ENCODE measurements around the gene ATP11C.

The ATP11C gene

DNA sequence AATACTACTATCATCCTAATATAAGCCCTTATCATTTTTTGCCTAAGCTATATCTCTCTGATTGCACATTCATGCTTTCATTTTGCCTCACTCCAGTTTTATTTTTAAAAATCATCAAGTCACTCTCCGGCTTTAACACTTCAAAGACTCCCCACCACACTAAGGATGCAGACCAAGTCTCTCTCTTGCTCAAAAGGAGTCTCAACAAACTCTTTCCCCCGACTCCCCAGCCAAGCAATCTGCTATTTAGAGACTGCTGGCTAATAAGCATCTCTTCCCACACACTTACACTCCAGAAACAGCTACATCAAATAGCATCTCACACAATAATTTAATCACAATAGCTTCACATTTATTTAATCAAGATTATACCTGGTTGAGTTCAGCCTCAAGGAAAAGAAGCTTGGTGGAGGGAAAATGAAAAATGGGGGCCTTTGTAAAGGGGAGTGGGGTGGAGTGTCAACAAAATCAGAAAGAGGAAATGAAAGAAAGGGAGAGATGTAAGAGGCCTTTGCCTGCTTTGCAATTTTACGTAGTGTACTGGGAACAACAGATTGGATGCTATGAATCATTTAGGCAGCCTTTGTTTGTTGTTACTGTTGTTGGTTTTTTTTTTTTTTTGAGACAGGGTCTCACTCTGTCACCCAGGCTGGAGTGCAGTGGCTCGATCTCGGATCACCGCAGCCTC lies 120.8 kb downstream of the ATP11C start:
- H3K27me3 ChIP-seq (ENCODE audit: control insufficient read depth, insufficient read depth, low read length), result no peaks in the 10 kb centered on the region; the same call in 1 of the 2 replicates
- H3K27ac ChIP-seq (ENCODE audit: low read depth, low read length), result no peak overlapping the region
- H3K9ac ChIP-seq (ENCODE audit: low read length), result no peak overlapping the region
- H3K36me3 ChIP-seq (ENCODE audit: control insufficient read depth, insufficient read depth, low read length), result peaks cover 34% of the 10 kb centered on the region
- no peak overlapping the region for H3K4me3 ChIP-seq (ENCODE audit: low read depth, low read length)
- H3K9me3 ChIP-seq (ENCODE audit: control insufficient read depth, insufficient read depth, low read depth, low read length), result no peaks in the 10 kb centered on the region
- H3K4me1 ChIP-seq (ENCODE audit: control insufficient read depth, insufficient read depth, low read length), result peaks cover 5% of the 10 kb centered on the region; the same call in 1 of the 2 replicates

GRCh38 chrX:139804482-139804881 lies 128.4 kb downstream of the ATP11C start:
- no peaks in the 10 kb centered on the region for H3K27me3 ChIP-seq (ENCODE audit: control insufficient read depth, insufficient read depth, low read length)
- no peaks in the 10 kb centered on the region for H3K9me3 ChIP-seq (ENCODE audit: control insufficient read depth, insufficient read depth, low read depth, low read length)
- H3K9ac ChIP-seq (ENCODE audit: low read length), result no peak overlapping the region
- peaks cover 5% of the 10 kb centered on the region for H3K4me1 ChIP-seq (ENCODE audit: control insufficient read depth, insufficient read depth, low read length)
- no peak overlapping the region for H3K27ac ChIP-seq (ENCODE audit: low read depth, low read length)
- H3K36me3 ChIP-seq (ENCODE audit: control insufficient read depth, insufficient read depth, low read length), result peaks cover 34% of the 10 kb centered on the region
- no peak overlapping the region for H3K4me3 ChIP-seq (ENCODE audit: low read depth, low read length)

- H3K27me3 ChIP-seq (ENCODE audit: control insufficient read depth, insufficient read depth, low read length), result no peaks in the 10 kb centered on the region
- H3K27ac ChIP-seq (ENCODE audit: low read depth, low read length), result peak overlapping the region; percentile 67; the same call in 1 of the 2 replicates
- no peaks in the 10 kb centered on the region for H3K9me3 ChIP-seq (ENCODE audit: control insufficient read depth, insufficient read depth, low read depth, low read length)
- H3K36me3 ChIP-seq (ENCODE audit: control insufficient read depth, insufficient read depth, low read length), result peaks cover 40% of the 10 kb centered on the region
- no peak overlapping the region for H3K4me3 ChIP-seq (ENCODE audit: low read depth, low read length)
- H3K9ac ChIP-seq (ENCODE audit: low read length), result no peak overlapping the region
- H3K4me1 ChIP-seq (ENCODE audit: control insufficient read depth, insufficient read depth, low read length), result peaks cover 5% of the 10 kb centered on the region
Observed at GRCh38 chrX:139803224-139803623, 129.6 kb downstream of the ATP11C start.

- no peaks in the 10 kb centered on the region for H3K9me3 ChIP-seq (ENCODE audit: control insufficient read depth, insufficient read depth, low read depth, low read length)
- no peak overlapping the region for H3K4me3 ChIP-seq (ENCODE audit: low read depth, low read length)
- H3K9ac ChIP-seq (ENCODE audit: low read length), result no peak overlapping the region
- H3K36me3 ChIP-seq (ENCODE audit: control insufficient read depth, insufficient read depth, low read length), result peaks cover 52% of the 10 kb centered on the region
- no peak overlapping the region for H3K27ac ChIP-seq (ENCODE audit: low read depth, low read length)
- no peaks in the 10 kb centered on the region for H3K27me3 ChIP-seq (ENCODE audit: control insufficient read depth, insufficient read depth, low read length)
- peaks cover 5% of the 10 kb centered on the region for H3K4me1 ChIP-seq (ENCODE audit: control insufficient read depth, insufficient read depth, low read length)
Observed at GRCh38 chrX:139802048-139802447, 130.8 kb downstream of the ATP11C start.

GRCh38 chrX:139801397-139801813 lies 131.4 kb downstream of the ATP11C start:
- Histone ChIP-seq H3K9ac (ENCODE audit: low read length) (no peak overlapping the region), H3K27me3 (ENCODE audit: control insufficient read depth, insufficient read depth, low read length) (no peaks in the 10 kb centered on the region), H3K36me3 (ENCODE audit: control insufficient read depth, insufficient read depth, low read length) (peaks cover 56% of the 10 kb centered on the region), H3K4me1 (ENCODE audit: control insufficient read depth, insufficient read depth, low read length) (peaks cover 5% of the 10 kb centered on the region), H3K27ac (ENCODE audit: low read depth, low read length) (no peak overlapping the region), H3K4me3 (ENCODE audit: low read depth, low read length) (no peak overlapping the region), H3K9me3 (ENCODE audit: control insufficient read depth, insufficient read depth, low read depth, low read length) (no peaks in the 10 kb centered on the region)

DNA sequence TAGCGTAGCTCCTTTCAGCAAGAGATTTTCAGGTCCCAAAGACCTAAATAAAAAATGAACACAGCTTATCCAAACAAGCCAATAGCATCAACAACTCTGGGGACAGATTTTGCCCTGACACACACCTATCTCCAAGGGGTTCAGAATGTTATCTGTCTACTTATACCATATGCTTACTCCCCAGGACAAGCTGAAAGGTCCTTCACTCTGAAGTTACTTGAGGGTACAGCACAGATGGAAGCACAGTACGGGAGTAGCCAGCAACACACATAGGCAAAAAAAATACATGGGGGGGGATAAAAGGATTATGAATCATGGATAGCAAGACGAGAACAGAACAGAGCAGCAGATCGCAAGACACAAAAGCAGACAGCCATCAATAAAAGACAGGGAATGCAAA lies 134.2 kb downstream of the ATP11C start:
- Histone ChIP-seq H3K27me3 (ENCODE audit: control insufficient read depth, insufficient read depth, low read length) (no peaks in the 10 kb centered on the region), H3K4me3 (ENCODE audit: low read depth, low read length) (no peak overlapping the region), H3K9ac (ENCODE audit: low read length) (no peak overlapping the region), H3K9me3 (ENCODE audit: control insufficient read depth, insufficient read depth, low read depth, low read length) (no peaks in the 10 kb centered on the region), H3K27ac (ENCODE audit: low read depth, low read length) (no peak overlapping the region), H3K36me3 (ENCODE audit: control insufficient read depth, insufficient read depth, low read length) (peaks cover 78% of the 10 kb centered on the region), H3K4me1 (ENCODE audit: control insufficient read depth, insufficient read depth, low read length) (peaks cover 11% of the 10 kb centered on the region)

DNA sequence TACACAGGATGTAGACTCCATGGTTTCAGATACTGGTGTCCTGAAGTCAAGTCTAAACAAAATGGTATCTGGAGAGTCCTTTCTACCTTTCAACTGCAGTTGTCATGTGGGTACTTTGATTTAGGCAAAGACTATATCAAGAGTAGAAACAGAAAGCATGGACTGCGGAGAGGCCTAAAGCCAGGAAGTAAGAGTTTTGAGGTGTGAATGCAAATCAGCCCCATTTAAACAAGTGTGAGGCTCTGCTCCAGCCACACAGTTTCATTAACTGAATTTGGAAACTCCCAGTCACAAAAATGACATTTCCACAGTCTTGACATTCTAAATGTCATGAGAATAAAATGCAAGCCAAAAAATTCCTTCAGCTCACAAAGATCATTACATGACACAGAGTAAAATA lies 137.7 kb downstream of the ATP11C start:
- H3K27ac ChIP-seq (ENCODE audit: low read depth, low read length), result no peak overlapping the region
- H3K4me1 ChIP-seq (ENCODE audit: control insufficient read depth, insufficient read depth, low read length), result peaks cover 6% of the 10 kb centered on the region; the same call in 1 of the 2 replicates
- no peaks in the 10 kb centered on the region for H3K9me3 ChIP-seq (ENCODE audit: control insufficient read depth, insufficient read depth, low read depth, low read length)
- no peaks in the 10 kb centered on the region for H3K27me3 ChIP-seq (ENCODE audit: control insufficient read depth, insufficient read depth, low read length)
- H3K9ac ChIP-seq (ENCODE audit: low read length), result no peak overlapping the region
- H3K36me3 ChIP-seq (ENCODE audit: control insufficient read depth, insufficient read depth, low read length), result peaks cover 65% of the 10 kb centered on the region
- H3K4me3 ChIP-seq (ENCODE audit: low read depth, low read length), result no peak overlapping the region

DNA sequence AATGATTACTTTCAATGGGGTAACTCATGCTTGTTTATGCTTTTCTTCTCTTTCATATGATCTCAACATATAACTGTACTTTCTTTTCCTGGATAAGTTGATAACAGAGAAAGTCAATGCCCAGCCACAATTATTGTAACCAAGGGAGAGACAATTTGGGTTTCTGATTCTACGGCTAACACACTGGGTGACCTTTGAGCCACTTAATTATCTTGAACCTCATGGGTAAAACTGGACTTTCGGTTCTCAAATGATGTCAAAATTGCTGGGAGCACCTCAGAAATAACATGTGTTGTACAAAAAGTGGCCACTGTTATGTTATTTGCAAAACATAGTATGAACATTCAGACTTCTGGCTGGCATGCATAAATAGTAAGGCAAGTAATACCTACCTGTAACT lies 145.3 kb downstream of the ATP11C start:
- Histone ChIP-seq H3K9ac (ENCODE audit: low read length) (no peak overlapping the region), H3K27ac (ENCODE audit: low read depth, low read length) (no peak overlapping the region), H3K27me3 (ENCODE audit: control insufficient read depth, insufficient read depth, low read length) (no peaks in the 10 kb centered on the region), H3K4me3 (ENCODE audit: low read depth, low read length) (no peak overlapping the region), H3K36me3 (ENCODE audit: control insufficient read depth, insufficient read depth, low read length) (peaks cover 63% of the 10 kb centered on the region), H3K9me3 (ENCODE audit: control insufficient read depth, insufficient read depth, low read depth, low read length) (no peaks in the 10 kb centered on the region), H3K4me1 (ENCODE audit: control insufficient read depth, insufficient read depth, low read length) (no peaks in the 10 kb centered on the region)

DNA sequence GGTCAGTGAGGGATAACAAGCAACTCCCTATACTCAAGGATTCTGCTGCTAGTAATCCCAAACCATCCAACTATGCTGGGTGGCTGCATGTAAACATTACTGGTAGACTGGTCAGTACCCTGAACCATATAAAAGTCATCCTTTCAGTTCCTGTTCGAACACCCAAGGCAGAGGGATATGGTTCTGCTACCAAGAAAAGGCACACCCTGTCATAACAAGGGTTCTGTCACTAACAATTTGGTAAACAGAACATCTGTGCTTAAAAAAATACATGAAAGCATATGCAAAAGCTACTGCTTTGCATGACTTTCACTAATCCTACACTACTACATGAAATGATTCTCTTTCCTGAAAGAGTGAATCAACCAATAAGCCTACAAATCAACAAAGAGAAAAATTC lies 148.0 kb downstream of the ATP11C start:
- H3K9me3 ChIP-seq (ENCODE audit: control insufficient read depth, insufficient read depth, low read depth, low read length), result no peaks in the 10 kb centered on the region
- H3K36me3 ChIP-seq (ENCODE audit: control insufficient read depth, insufficient read depth, low read length), result peaks cover 69% of the 10 kb centered on the region
- H3K27ac ChIP-seq (ENCODE audit: low read depth, low read length), result no peak overlapping the region
- no peak overlapping the region for H3K4me3 ChIP-seq (ENCODE audit: low read depth, low read length)
- no peaks in the 10 kb centered on the region for H3K27me3 ChIP-seq (ENCODE audit: control insufficient read depth, insufficient read depth, low read length)
- H3K9ac ChIP-seq (ENCODE audit: low read length), result no peak overlapping the region
- no peaks in the 10 kb centered on the region for H3K4me1 ChIP-seq (ENCODE audit: control insufficient read depth, insufficient read depth, low read length)

GRCh38 chrX:139783959-139784358 lies 148.9 kb downstream of the ATP11C start:
- no peak overlapping the region for H3K4me3 ChIP-seq (ENCODE audit: low read depth, low read length)
- no peaks in the 10 kb centered on the region for H3K4me1 ChIP-seq (ENCODE audit: control insufficient read depth, insufficient read depth, low read length)
- H3K36me3 ChIP-seq (ENCODE audit: control insufficient read depth, insufficient read depth, low read length), result peaks cover 64% of the 10 kb centered on the region
- H3K9me3 ChIP-seq (ENCODE audit: control insufficient read depth, insufficient read depth, low read depth, low read length), result no peaks in the 10 kb centered on the region
- H3K27ac ChIP-seq (ENCODE audit: low read depth, low read length), result no peak overlapping the region
- H3K27me3 ChIP-seq (ENCODE audit: control insufficient read depth, insufficient read depth, low read length), result no peaks in the 10 kb centered on the region
- no peak overlapping the region for H3K9ac ChIP-seq (ENCODE audit: low read length)

GRCh38 chrX:139783030-139783429 lies 149.8 kb downstream of the ATP11C start:
- no peaks in the 10 kb centered on the region for H3K27me3 ChIP-seq (ENCODE audit: control insufficient read depth, insufficient read depth, low read length)
- H3K4me3 ChIP-seq (ENCODE audit: low read depth, low read length), result no peak overlapping the region
- no peak overlapping the region for H3K27ac ChIP-seq (ENCODE audit: low read depth, low read length)
- no peaks in the 10 kb centered on the region for H3K9me3 ChIP-seq (ENCODE audit: control insufficient read depth, insufficient read depth, low read depth, low read length)
- no peak overlapping the region for H3K9ac ChIP-seq (ENCODE audit: low read length)
- H3K4me1 ChIP-seq (ENCODE audit: control insufficient read depth, insufficient read depth, low read length), result no peaks in the 10 kb centered on the region
- H3K36me3 ChIP-seq (ENCODE audit: control insufficient read depth, insufficient read depth, low read length), result peaks cover 56% of the 10 kb centered on the region

Data from HUES6 (cell line).